ENCODE data around the gene NCAM1. TPM values are rescaled to one million over a fixed set of nuclear protein-coding genes. Genes with fewer than 3 reads are reported as not detected.

Gene NCAM1
- total RNA-seq, 4 donors from 2014 or later: 7.2 to 18.6 (median 14.4) TPM

DNA sequence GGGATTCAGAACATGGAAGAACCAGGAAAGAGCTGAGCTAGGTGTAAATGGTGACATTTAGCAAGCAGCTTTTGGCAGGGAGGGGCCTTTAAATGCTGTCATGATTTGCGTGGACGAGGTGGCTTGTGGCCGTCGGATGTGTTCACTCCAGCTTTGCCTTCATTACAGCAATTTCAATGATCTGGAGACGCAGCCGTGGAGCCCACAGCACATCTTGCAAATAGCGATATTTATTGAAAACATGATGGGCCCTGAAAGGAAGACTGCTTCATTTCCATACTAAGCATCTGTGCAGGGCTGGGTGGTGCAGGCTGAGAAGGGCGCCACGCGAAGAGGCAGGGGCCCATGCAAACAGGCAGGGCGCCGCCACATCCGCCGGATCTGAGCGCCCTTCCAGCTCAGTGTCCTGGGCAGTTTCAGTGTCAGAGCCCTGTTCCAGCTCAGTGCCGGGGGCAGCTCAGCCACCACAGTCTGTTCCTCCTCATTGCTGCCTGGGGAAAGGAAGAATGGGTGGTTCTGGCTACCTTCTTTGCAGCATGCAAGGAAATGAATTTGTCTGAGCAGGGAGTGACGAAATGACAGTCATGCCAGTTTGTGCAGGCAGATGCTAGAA, 242.0 kb downstream of the NCAM1 start:
- intact Hi-C loops (cut with DNase I; ENCODE audit: low total_unique reads): no loop called here
- in situ Hi-C loops (cut with MboI; ENCODE audit: low pct_ligation_motif_present in 1 of 4, low pct_unique_long_range_greater_than_20kb in 1 of 4, low sequenced_read_pairs in 3 of 4): no loop called here

DNA sequence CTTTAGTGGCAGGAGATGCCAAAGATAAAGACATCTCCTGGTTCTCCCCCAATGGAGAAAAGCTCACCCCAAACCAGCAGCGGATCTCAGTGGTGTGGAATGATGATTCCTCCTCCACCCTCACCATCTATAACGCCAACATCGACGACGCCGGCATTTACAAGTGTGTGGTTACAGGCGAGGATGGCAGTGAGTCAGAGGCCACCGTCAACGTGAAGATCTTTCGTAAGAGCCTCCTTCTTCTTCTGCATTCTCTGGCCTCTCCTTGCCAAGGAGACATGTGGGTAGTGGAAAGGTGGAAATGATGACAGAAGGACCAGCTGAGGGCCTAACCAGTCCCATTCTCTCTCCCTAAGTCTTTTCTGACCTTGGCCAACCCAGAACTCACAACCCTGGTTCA, 243.1 kb downstream of the NCAM1 start:
- Histone ChIP-seq H3K27me3 (no peaks in the 10 kb centered on the region), H3K27ac (no peak overlapping the region), H3K4me1 (no peaks in the 10 kb centered on the region), H3K36me3 (no peaks in the 10 kb centered on the region), H3K9me3 (no peaks in the 10 kb centered on the region), H3K4me3 (no peak overlapping the region)
- DNase-seq: no peak
- intact Hi-C loops (cut with DNase I; ENCODE audit: low total_unique reads): no loop called here
- TF ChIP-seq POLR2AphosphoS5 (IDR thresholded peaks at IDR 0.05) (no peak), EP300 (IDR thresholded peaks at IDR 0.05; ENCODE audit: low read depth) (no peak), POLR2A (IDR thresholded peaks at IDR 0.05) (no peak)
- TF ChIP-seq, protein P1, sequence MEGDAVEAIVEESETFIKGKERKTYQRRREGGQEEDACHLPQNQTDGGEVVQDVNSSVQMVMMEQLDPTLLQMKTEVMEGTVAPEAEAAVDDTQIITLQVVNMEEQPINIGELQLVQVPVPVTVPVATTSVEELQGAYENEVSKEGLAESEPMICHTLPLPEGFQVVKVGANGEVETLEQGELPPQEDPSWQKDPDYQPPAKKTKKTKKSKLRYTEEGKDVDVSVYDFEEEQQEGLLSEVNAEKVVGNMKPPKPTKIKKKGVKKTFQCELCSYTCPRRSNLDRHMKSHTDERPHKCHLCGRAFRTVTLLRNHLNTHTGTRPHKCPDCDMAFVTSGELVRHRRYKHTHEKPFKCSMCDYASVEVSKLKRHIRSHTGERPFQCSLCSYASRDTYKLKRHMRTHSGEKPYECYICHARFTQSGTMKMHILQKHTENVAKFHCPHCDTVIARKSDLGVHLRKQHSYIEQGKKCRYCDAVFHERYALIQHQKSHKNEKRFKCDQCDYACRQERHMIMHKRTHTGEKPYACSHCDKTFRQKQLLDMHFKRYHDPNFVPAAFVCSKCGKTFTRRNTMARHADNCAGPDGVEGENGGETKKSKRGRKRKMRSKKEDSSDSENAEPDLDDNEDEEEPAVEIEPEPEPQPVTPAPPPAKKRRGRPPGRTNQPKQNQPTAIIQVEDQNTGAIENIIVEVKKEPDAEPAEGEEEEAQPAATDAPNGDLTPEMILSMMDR (IDR thresholded peaks at IDR 0.05): no peak
- WGBS, 2 donors (ENCODE audit: low coverage in 1 of 2): 60 to 90% methylated on average over 1 to 10 of the region's 10 CpGs
- in situ Hi-C loops (cut with MboI; ENCODE audit: low pct_ligation_motif_present in 1 of 4, low pct_unique_long_range_greater_than_20kb in 1 of 4, low sequenced_read_pairs in 3 of 4): no loop called here

More for the DNA sequence above, 242.0 kb downstream of the NCAM1 start:
- Histone ChIP-seq H3K27ac (no peak overlapping the region), H3K9me3 (no peaks in the 10 kb centered on the region), H3K36me3 (no peaks in the 10 kb centered on the region), H3K4me1 (no peaks in the 10 kb centered on the region), H3K4me3 (no peak overlapping the region), H3K27me3 (no peaks in the 10 kb centered on the region)
- no peak for DNase-seq
- TF ChIP-seq POLR2A (IDR thresholded peaks at IDR 0.05) (no peak), EP300 (IDR thresholded peaks at IDR 0.05; ENCODE audit: low read depth) (no peak), POLR2AphosphoS5 (IDR thresholded peaks at IDR 0.05) (no peak)
- TF ChIP-seq, protein P1 (IDR thresholded peaks at IDR 0.05): no peak
- WGBS, 2 donors (ENCODE audit: low coverage in 1 of 2): 86% methylated on average over 17 of the region's 17 CpGs; no CpG with 5 or more reads in 1 of the 2 donors

DNA sequence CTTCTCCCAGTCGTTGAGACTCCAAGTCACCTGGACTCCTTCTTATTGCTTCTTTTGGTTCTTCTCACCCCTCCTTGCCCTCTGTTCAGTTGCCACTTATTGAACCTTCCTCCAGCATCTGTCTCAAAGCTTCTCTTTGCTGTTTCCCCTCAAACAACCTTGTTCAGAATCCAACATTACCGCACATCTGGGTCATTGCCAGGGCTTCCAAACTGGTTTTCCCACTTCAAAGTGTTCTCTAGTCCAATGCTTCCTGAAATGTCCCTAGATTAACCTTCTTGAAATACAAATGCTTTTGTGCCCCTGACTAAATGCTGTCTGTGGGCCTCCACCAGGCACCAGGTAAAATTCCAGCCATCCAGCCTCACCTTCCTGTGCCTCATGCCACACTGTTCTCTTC, 252.3 kb downstream of the NCAM1 start:
- Histone ChIP-seq H3K4me1 (no peaks in the 10 kb centered on the region), H3K9me3 (no peaks in the 10 kb centered on the region), H3K27me3 (no peaks in the 10 kb centered on the region), H3K4me3 (no peak overlapping the region), H3K36me3 (no peaks in the 10 kb centered on the region), H3K27ac (no peak overlapping the region)
- intact Hi-C loops (cut with DNase I; ENCODE audit: low total_unique reads): no loop called here
- no peak for TF ChIP-seq POLR2AphosphoS5 (IDR thresholded peaks at IDR 0.05)
- in situ Hi-C loops (cut with MboI; ENCODE audit: low pct_ligation_motif_present in 1 of 4, low pct_unique_long_range_greater_than_20kb in 1 of 4, low sequenced_read_pairs in 3 of 4): no loop called here
- no peak for DNase-seq
- 23 to 43% methylated on average over 2 of the region's 2 CpGs for WGBS, 2 donors (ENCODE audit: low coverage in 1 of 2)

DNA sequence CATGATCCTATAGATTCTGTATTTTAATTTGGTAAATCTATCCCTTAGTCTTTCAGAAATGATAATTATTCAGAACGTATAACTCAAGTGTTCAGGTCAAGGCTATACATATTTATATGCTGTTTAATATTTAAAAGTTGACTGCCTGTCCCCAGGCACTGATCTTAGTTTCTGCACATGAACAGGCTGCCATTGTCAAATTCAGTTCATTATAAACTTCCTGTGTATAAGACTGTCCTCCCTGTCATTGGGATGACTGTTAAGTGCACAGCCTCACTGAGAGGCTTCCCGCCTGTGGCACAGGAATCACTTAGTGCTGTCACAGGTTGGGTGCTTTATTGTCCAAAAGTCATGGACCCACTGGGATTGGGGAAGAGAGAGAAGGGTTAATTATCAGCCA, 261.0 kb downstream of the NCAM1 start:
- 62 to 88% methylated on average over 1 to 2 of the region's 2 CpGs for WGBS, 2 donors (ENCODE audit: low coverage in 1 of 2)
- DNase-seq: no peak
- H3K9me3 ChIP-seq: no peaks in the 10 kb centered on the region
- H3K4me3 ChIP-seq: no peak overlapping the region
- no peaks in the 10 kb centered on the region for H3K27me3 ChIP-seq
- in situ Hi-C loops (cut with MboI; ENCODE audit: low pct_ligation_motif_present in 1 of 4, low pct_unique_long_range_greater_than_20kb in 1 of 4, low sequenced_read_pairs in 3 of 4): no loop called here
- H3K4me1 ChIP-seq: no peaks in the 10 kb centered on the region
- no peak overlapping the region for H3K27ac ChIP-seq
- intact Hi-C loops (cut with DNase I; ENCODE audit: low total_unique reads): no loop called here
- H3K36me3 ChIP-seq: no peaks in the 10 kb centered on the region
- TF ChIP-seq EP300 (IDR thresholded peaks at IDR 0.05; ENCODE audit: low read depth) (no peak), POLR2A (IDR thresholded peaks at IDR 0.05) (no peak), POLR2AphosphoS5 (IDR thresholded peaks at IDR 0.05) (no peak)
- TF ChIP-seq, protein P1 (IDR thresholded peaks at IDR 0.05): no peak

DNA sequence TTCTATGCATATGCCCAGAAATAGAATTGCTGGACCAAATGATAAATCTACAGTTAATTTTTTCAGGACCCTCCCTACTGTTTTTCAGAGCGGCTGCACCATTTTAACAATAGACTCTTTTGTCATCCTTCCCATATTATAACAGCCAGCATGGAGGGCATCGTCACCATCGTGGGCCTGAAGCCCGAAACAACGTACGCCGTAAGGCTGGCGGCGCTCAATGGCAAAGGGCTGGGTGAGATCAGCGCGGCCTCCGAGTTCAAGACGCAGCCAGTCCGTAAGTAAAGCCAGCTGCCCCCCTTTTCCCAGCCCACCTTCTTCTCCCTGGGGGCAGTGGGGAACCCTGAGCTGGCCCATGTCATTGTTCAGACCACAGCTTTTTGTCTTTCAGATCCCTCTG, 273.7 kb downstream of the NCAM1 start:
- Histone ChIP-seq H3K27me3 (no peaks in the 10 kb centered on the region), H3K4me1 (no peaks in the 10 kb centered on the region), H3K36me3 (no peaks in the 10 kb centered on the region), H3K27ac (no peak overlapping the region), H3K4me3 (no peak overlapping the region), H3K9me3 (no peaks in the 10 kb centered on the region)
- DNase-seq: no peak
- in situ Hi-C loops (cut with MboI; ENCODE audit: low pct_ligation_motif_present in 1 of 4, low pct_unique_long_range_greater_than_20kb in 1 of 4, low sequenced_read_pairs in 3 of 4) (no loop called here), intact Hi-C loops (cut with DNase I; ENCODE audit: low total_unique reads) (no loop called here)
- TF ChIP-seq POLR2AphosphoS5 (IDR thresholded peaks at IDR 0.05): no peak
- TF ChIP-seq, protein P1 (IDR thresholded peaks at IDR 0.05): no peak
- no peak for TF ChIP-seq POLR2A (IDR thresholded peaks at IDR 0.05)
- no peak for TF ChIP-seq EP300 (IDR thresholded peaks at IDR 0.05; ENCODE audit: low read depth)
- 96 to 100% methylated on average over 1 to 14 of the region's 14 CpGs for WGBS, 2 donors (ENCODE audit: low coverage in 1 of 2)

Data from transverse colon (tissue), 4 donors.